Measurements from ENCODE around the gene BPIFB4.
"Not testable (repeated sequence)": the region's sequence is repeated elsewhere in the genome, so short reads cannot be mapped to it uniquely, and the experiment has no call there.

Gene BPIFB4

GRCh38 chr20:33079259-33079658 is at the start of gene BPIFB4:
BPIFB4 (plus strand) TSS chr20:33079643; CDS start chr20:33081527, 1,884 bp downstream.
- DNase-seq (ENCODE audit: low read depth in 3 of 3), result no peak

- no peak for DNase-seq (ENCODE audit: low read depth in 3 of 3)
Observed at GRCh38 chr20:33030076-33030475, 49.4 kb upstream of the BPIFB4 start.

- DNase-seq (ENCODE audit: low read depth in 3 of 3), result no peak
Observed at GRCh38 chr20:33030569-33030968, 48.9 kb upstream of the BPIFB4 start.

GRCh38 chr20:33031531-33031930 is 47.9 kb upstream of the BPIFB4 start, which contains the start of gene BPIFB6:
BPIFB6 (plus strand) TSS chr20:33031648; CDS start chr20:33031648, 0 bp downstream.
- no peak for DNase-seq (ENCODE audit: low read depth in 3 of 3)

GRCh38 chr20:33032555-33032954 is 46.9 kb upstream of the BPIFB4 start:
- no peak for DNase-seq (ENCODE audit: low read depth in 3 of 3)

- DNase-seq (ENCODE audit: low read depth in 3 of 3), result no peak
Observed at GRCh38 chr20:33033381-33033780, 46.1 kb upstream of the BPIFB4 start.

- no peak for DNase-seq (ENCODE audit: low read depth in 3 of 3)
Observed at GRCh38 chr20:33034115-33034514, 45.3 kb upstream of the BPIFB4 start.

GRCh38 chr20:33034901-33035492 is 44.4 kb upstream of the BPIFB4 start:
- DNase-seq (ENCODE audit: low read depth in 3 of 3), result no peak

- DNase-seq (ENCODE audit: low read depth in 3 of 3), result no peak
Observed at GRCh38 chr20:33037456-33037855, 42.0 kb upstream of the BPIFB4 start.

GRCh38 chr20:33038243-33038642 is 41.2 kb upstream of the BPIFB4 start:
- DNase-seq (ENCODE audit: low read depth in 3 of 3), result no peak

GRCh38 chr20:33042430-33042829 is 37.0 kb upstream of the BPIFB4 start:
- DNase-seq (ENCODE audit: low read depth in 3 of 3), result no peak

- no peak for DNase-seq (ENCODE audit: low read depth in 3 of 3)
Observed at GRCh38 chr20:33042983-33043730, 36.3 kb upstream of the BPIFB4 start.

- no peak for DNase-seq (ENCODE audit: low read depth in 3 of 3)
Observed at GRCh38 chr20:33043731-33044181, 35.7 kb upstream of the BPIFB4 start.

GRCh38 chr20:33045129-33045721 is 34.2 kb upstream of the BPIFB4 start:
- not testable (repeated sequence) for DNase-seq (ENCODE audit: low read depth in 3 of 3)

- no peak for DNase-seq (ENCODE audit: low read depth in 3 of 3)
Observed at GRCh38 chr20:33046412-33046811, 33.0 kb upstream of the BPIFB4 start.

GRCh38 chr20:33051333-33051732 is 28.1 kb upstream of the BPIFB4 start:
- DNase-seq (ENCODE audit: low read depth in 3 of 3), result no peak

- no peak for DNase-seq (ENCODE audit: low read depth in 3 of 3)
Observed at GRCh38 chr20:33053291-33054106, 25.9 kb upstream of the BPIFB4 start, which contains the start of gene BPIFB3. BPIFB3 (plus strand) TSS chr20:33053903; CDS start chr20:33055436, 1,533 bp downstream.

GRCh38 chr20:33054381-33054780 is 25.1 kb upstream of the BPIFB4 start:
- DNase-seq (ENCODE audit: low read depth in 3 of 3), result no peak

GRCh38 chr20:33054791-33055190 is 24.7 kb upstream of the BPIFB4 start:
- DNase-seq (ENCODE audit: low read depth in 3 of 3), result no peak

GRCh38 chr20:33059136-33059535 is 20.3 kb upstream of the BPIFB4 start:
- no peak for DNase-seq (ENCODE audit: low read depth in 3 of 3)

GRCh38 chr20:33059741-33060390 is 19.6 kb upstream of the BPIFB4 start:
- DNase-seq (ENCODE audit: low read depth in 3 of 3), result no peak
